ENCODE data around the gene CNOT10.
"Not testable (repeated sequence)": the region's sequence is repeated elsewhere in the genome, so short reads cannot be mapped to it uniquely, and the experiment has no call there.

The CNOT10 gene, protein sequence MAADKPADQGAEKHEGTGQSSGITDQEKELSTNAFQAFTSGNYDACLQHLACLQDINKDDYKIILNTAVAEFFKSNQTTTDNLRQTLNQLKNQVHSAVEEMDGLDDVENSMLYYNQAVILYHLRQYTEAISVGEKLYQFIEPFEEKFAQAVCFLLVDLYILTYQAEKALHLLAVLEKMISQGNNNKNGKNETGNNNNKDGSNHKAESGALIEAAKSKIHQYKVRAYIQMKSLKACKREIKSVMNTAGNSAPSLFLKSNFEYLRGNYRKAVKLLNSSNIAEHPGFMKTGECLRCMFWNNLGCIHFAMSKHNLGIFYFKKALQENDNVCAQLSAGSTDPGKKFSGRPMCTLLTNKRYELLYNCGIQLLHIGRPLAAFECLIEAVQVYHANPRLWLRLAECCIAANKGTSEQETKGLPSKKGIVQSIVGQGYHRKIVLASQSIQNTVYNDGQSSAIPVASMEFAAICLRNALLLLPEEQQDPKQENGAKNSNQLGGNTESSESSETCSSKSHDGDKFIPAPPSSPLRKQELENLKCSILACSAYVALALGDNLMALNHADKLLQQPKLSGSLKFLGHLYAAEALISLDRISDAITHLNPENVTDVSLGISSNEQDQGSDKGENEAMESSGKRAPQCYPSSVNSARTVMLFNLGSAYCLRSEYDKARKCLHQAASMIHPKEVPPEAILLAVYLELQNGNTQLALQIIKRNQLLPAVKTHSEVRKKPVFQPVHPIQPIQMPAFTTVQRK

DNA sequence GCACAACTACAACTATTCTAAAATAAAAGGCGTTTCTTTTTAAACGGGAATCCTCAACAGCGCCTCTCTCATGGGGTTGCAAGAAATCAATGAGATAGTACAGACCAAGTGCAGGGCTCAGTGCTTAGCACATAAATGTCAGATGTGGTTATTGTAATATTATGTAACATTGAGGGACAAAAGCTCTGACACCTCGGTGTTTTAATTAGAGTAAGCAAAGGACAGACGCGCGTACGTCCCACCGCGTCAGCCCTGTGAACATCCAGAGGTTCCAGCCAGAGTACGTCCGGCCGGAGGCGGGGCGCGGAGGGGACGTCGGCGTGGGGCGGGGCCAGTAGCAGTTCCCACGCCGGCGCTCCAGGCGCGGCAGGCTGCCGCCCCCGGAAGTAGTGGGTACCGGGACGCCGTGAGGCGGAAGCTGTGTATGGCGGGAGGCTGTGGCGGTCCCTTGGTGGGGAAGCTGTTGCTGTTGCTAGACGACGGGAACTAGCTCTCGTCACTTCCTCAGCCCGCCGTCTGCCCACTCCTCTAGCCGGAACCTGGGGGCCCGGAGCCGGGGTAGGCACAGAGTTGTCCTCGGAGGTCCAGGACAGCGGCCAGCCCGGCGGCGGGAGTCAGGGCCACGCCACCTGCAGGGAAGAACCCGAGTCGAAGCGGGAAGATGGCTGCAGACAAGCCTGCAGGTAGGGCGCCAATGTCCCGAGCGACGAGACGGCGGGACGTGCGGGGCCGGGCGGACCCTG is at the start of gene CNOT10:
CNOT10 (plus strand) TSS at position 389 of the 743 bp plus-strand sequence; CDS start at position 662, 273 bp downstream.
- peak; percentile 90 to 100 (median 96) for DNase-seq
- intact Hi-C loops (cut with DNase I), result loop anchor here (1.0 kb wide), 1 partner anchor 115 kb away; the partner anchor contains the start of gene DYNC1LI1

DNA sequence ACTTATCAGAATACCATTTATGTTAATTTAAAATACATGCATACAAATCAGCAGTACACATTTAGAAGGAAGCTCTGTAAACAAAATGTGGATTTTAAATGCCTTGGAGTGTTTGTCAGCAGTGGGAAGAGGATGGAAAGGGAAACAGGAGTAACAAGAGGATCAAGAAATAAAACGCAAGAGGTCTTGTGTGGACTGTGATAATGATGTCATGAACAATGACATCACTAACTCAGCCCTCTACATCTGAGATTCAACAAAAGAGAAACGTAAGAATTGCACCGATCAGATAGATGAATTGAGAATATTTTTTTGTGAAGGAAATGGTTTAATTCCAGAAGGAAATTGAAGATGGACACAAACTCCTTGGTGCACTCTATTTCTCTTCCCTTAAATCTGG is 44.0 kb upstream of the CNOT10 start:
- intact Hi-C loops (cut with DNase I), result no loop called here
- DNase-seq, result no peak

DNA sequence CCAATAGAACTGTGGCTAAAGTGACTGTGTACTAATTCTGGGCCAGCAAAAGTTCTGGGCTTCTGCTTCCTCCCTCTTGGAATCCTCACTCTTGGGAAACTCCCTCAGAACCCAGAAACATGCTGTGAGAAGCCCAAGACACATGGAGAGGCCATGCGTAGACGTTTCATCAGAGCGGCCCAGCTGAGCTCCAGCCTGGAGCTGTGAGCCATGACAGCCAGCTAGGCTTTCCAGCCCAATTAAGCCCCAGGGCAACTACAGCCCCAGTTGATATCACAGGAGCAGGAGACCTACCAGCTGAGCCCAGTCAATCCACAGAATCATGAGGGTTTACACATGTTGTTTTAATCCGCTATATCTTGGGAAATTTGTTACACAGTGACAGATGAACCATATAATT is 43.6 kb upstream of the CNOT10 start:
- intact Hi-C loops (cut with DNase I), result no loop called here
- peak in 1 of 10 donors; percentile 43 for DNase-seq

DNA sequence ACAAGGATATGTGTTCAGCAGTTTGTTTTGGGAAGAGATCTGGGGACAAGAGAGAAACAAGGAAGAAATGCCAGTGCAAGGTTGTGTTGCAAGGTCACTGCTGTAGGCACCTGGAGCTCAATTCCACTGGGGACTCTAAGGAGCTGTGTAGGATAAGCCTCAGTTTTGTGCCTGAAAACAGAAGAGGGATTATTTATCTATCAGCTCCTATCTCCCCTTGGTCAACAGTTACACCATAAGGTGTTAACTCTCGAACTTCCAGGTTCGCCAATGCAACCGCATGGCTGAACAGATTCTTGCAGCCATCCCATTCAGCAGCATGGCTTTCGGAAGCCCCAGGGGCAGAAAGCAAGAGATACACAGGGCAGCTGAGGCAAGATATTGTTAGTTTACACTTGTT is 41.6 kb upstream of the CNOT10 start:
- peak in 1 of 10 donors; percentile 59 for DNase-seq
- intact Hi-C loops (cut with DNase I), result no loop called here

DNA sequence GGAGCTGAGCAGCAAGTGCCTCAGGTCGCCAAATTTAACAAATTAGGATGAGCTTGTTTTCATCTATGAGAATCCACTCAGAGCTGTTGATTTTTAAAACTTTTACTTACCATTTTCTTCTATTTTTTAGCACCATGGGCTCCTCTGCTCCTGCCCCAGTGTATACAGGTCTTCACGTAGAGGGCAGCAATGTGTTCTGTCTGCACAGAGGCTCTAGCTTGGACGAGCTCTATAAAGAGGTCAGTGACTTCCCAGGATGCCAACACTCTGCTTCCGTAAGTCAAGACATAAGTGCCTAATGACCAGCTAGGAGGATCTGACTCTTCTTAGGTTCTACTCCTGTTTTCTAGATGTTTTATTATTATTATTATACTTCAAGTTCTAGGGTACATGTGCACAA is 41.2 kb upstream of the CNOT10 start:
- no peak for DNase-seq
- intact Hi-C loops (cut with DNase I), result no loop called here

DNA sequence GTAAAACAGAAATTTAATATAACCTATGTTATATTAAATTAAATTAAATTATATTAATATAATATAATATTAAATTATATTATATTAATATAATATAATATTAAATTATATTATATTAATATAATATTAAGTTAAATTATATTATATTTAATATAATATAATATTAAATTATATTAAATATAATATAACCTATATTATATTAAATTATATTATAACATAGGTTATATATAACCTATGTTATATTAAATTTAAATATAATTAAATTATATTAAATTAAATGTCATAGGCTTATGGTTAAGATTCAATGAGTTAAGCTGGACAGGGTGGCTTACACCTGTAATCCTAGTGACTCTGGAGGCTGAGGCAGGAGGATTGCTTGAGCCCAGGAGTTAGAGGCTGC is 40.6 kb upstream of the CNOT10 start:
- intact Hi-C loops (cut with DNase I), result no loop called here
- no peak for DNase-seq

DNA sequence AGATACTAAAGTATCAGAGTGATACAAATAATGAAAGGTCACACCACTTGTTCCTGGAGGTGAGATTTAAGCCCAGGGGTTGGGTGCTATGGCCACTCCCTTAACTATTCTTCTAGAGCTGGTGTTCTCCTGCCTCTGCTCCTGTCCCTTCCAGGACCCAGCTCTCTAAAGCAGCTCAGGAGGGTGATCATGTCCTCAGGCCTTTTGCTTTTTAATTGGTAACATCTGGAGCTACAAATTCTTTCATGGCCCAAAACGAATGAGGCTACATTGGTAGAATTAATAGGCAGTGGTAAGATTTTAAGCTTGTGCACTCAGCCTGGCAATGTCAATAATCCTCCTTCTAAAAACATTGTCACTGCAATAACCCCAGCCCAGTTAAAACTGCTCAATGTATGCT is 38.2 kb upstream of the CNOT10 start:
- intact Hi-C loops (cut with DNase I), result no loop called here
- no peak for DNase-seq

DNA sequence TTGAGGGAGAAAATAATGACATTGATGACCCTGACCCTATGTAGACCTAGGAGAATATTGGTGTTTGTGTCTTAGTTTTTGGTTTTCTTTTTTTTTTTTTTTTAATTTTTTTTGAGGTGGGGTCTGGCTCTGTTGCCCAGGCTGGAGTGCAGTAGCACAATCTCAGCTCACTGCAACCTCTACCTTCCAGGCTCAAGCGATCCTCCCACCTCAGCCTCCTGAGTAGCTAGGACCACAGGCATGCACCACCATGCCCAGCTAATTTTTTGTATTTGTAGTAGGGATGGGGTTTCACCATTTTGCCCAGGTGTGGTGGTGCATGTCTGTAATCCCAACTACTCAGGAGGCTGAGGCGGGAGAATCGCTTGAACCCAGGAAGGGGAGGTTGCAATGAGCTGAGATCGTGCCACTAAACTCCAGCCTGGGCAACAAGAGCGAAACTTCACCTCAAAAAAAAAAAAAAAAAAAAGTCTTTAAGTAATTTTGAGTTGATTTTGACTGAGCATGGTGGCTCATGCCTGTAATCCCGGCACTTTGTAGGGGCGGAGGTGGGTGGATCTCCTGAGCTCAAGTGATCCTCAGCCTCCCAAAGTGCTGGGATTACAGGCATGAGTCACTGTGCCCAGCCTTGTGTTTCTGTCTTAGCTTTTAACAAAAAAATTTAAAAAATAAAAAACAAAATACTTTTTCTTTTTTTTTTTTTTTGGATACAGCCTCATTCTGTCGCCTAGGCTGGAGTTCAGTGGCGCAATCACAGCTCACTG is 32.5 kb upstream of the CNOT10 start:
- DNase-seq; intact Hi-C loops (cut with DNase I): not testable (repeated sequence)

DNA sequence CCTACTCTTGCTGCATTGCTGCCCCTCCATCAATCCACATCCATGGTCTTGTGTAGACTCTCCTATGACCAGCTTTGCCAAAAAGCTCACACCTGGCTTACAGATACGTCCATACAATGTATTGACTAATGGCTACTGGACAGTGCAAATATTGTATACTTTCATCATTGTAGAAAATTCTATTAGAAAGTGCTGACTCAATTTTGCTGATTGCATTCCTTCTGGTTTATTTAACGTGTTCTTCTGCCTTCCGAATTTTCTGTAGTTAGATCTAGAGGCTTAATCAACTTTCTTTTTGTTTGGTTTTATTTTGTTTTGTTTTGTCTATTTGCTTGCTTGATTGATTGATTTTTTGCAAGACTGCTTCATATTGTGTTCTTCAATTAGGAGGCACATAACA is 29.8 kb upstream of the CNOT10 start:
- intact Hi-C loops (cut with DNase I), result no loop called here
- no peak for DNase-seq

DNA sequence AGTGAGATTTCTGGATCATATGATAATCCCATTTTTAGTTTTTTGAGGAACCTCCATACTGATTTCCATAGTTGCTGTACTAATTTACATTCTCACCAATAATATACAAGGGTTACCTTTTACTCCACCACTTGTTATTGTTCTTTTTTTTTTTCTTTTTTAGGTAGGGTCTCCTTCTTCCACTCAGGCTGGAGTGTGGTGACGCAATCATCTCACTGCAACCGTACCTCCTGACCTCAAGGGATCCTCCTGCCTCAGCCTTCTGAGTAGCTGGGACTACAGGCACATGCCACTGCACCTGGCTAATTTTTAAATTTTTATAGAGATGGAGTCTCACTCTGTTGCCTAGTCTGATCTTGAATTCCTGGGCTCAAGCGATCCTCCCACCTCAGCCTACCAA is 24.4 kb upstream of the CNOT10 start:
- intact Hi-C loops (cut with DNase I), result loop anchor here (10.0 kb wide), 1 partner anchor 286 kb away; no protein-coding TSS in a partner anchor
- DNase-seq, result no peak

DNA sequence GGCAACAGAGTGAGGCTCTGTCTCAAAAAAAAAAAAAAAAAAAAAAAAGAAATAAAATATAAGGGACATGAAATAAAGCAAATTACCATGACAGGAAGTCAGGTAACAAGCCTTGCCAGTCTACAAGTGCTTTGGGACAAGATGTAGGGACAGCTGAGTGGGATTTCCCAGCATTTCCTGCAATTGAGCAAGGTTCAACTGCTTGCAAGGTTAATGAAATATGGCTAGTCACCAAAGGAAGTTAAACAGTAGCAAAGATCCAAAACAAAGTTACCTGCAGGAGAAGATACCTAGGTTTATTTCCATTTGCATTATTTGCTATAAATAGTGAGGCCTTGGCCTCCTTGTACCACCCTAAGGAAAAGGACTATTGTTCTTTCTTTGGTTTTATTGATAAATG is 22.3 kb upstream of the CNOT10 start:
- intact Hi-C loops (cut with DNase I), result loop anchor here (10.0 kb wide), 1 partner anchor 288 kb away; no protein-coding TSS in a partner anchor

DNA sequence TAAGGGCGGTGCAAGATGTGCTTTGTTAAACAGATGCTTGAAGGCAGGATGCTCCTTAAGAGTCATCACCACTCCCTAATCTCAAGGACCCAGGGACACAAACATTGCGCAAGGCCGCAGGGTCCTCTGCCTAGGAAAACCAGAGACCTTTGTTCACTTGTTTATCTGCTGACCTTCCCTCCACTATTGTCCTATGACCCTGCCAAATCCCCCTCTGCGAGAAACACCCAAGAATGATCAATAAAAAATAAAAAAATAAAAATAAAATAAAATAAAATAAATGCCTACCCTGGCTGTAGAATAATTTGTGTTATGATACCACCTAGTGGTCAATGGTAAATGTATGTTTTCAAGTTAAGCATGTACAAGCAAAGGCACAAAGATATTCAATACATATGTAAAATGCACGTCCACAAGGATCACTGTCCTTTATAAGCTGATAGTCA is 20.3 kb upstream of the CNOT10 start:
- intact Hi-C loops (cut with DNase I), result loop anchor here (1.0 to 10.0 kb wide), 2 partner anchors 154 to 290 kb away; no protein-coding TSS in a partner anchor
- DNase-seq, result not testable (repeated sequence)

More for the DNA sequence above, 22.3 kb upstream of the CNOT10 start:
- no peak for DNase-seq

DNA sequence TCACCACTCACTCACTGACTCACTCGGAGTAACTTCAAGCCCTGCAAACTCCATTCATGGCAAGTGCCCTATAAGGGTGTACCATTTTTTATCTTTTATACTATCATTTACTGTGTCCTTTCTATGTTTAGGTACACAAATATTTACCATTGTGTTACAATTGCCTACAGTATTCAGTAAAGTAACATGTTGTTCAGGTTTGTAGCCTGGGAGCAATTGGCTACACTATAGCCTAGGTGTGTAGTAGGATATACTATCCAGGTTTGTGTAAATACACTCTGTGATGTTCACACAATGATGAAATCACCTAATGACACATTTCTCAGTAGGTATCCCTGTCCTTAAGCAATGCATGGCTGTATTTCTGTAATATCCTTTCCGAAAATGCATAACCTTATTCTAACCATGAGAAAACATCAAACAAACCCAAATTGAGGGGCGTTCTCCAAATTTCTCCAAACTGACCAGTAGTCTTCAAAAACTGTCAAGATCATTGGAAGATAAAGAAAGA is 17.9 kb upstream of the CNOT10 start:
- intact Hi-C loops (cut with DNase I), result loop anchor here (10.0 kb wide), 1 partner anchor 292 kb away; no protein-coding TSS in a partner anchor
- DNase-seq, result no peak

DNA sequence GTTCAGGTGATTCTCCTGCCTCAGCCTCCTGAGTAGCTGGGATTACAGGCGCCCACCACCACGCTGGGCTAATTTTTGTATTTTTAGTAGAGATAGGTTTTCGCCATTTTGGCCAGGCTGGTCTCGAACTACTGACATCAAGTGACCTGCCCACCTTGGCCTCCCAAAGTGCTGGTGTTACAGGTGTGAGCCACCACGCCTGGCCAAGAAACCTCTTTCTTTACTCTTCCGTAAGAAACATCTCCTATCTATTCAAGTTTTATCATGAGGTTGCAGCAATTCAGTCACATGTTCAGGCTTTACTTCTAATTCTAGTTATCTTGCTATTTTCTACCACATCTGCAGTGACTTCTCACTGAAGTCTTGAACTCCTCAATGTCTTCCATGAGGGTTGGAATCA is 15.8 kb upstream of the CNOT10 start:
- not testable (repeated sequence) for DNase-seq
- intact Hi-C loops (cut with DNase I), result loop anchor here (10.0 kb wide), 1 partner anchor 294 kb away; no protein-coding TSS in a partner anchor

DNA sequence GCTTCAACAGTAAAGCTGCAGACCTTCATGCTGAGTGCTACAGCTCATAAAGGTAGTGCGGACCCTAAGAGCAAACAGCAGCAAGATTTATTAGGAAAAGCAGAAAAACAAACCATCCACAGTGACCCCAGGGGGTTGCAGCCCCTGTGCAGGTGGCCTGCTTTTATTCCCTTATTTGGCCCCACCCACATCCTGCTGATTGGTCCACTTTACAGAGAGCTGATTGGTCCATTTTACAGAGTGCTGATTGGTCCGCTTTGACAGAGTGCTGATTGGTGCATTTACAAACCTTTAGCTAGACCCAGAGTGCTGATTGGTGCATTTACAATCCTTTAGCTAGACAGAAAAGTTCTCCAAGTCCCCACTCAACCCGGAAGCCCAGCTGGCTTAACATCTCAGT is 11.3 kb upstream of the CNOT10 start:
- intact Hi-C loops (cut with DNase I); DNase-seq: not testable (repeated sequence)

DNA sequence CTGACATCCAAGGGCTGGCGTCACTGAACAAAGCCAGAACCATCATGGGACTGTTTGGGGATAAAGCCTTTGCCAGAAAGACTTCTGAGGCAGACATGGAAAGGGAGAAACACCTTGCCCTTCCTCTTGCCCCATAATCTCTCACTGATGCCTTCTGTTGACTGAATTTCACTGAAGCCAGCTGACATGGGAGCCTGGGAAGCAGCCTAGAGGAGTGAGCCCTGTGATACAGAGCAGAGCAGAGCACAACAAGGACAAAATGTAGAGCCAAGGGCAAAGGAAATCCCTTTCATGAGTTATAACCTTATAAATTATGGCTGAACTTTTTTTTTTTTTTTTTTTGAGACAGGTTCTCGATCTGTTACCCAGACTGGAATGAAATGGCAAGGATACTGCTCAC is 9.8 kb upstream of the CNOT10 start:
- intact Hi-C loops (cut with DNase I), result no loop called here
- DNase-seq, result no peak

DNA sequence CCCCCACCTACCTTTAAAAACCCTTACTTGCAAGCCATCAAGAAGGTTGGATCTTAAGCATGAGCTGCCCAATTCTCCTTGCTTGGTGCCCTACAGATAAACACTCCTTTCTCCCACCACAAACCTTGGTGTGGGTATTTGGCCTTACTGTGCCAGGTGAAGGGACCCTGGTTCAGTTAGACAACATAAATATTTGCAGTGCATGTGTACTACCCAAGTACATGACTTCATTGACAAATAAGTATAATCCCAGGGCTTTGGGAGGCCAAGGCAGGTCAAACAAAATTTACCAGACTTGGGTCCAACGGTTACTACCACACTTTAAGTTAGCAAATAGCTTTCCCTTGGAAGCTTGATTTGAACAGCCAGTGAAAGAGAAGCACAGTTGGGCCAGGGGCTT is 9.3 kb upstream of the CNOT10 start:
- no peak for DNase-seq
- intact Hi-C loops (cut with DNase I), result no loop called here

DNA sequence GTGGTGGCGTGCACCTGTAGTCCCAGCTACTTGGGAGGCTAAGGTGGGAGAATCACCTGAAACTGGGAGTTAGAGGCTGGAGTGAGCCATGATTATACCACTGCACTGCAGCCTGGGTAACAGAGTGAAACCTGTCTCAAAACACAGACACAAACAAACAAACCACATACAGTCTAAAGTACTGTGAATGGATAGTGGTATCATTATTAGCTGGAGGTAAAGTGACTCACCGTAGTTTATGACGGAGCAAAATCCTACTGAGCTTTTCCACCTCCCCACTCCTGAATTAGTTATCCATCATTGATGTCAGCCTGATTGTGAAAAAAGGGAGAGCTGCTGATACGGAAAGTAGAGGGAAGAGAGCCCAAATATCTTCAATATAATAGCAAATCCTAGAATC is 3.2 kb upstream of the CNOT10 start:
- intact Hi-C loops (cut with DNase I), result no loop called here
- no peak for DNase-seq

DNA sequence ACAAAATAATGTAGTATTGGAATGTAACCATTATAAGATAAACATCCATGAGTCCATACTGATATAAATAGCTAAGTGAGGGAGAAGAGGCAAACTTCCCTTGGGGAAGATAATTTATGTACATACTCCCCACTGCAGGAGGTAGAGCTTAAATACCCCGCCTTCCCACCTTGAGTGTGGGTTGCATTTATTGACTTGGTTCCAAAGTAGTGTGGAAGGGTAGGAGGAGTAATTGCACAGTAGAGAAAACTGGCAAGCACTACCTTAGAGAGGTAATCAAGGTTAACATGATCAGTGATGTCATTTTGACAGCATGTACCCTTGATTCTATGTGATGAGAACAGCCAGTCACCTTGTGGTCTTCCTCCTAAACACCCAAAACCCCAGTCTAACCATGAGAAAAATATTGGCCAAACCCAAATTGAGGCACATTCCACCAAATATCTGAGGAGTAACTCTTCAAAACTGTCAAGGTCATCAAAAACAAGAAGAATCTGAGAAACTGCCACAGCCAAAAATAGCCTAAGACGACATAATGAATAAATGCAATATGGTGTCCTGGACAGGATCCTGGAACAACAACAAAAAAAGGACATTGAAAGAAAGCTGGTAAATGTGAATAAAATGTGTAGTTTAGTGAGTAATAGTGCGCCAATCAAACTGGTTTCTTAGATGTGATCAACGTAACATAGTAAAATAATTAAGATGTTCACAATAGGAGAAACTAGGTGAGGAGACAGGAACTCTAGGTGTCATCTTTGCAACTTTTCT is 774 bp upstream of the CNOT10 start:
- DNase-seq, result no peak
- intact Hi-C loops (cut with DNase I), result no loop called here

Data from posterior cingulate gyrus (tissue), 11 donors.